KBM-7 (cell line): ENCODE measurements around the gene RRAS2.
"Not testable (repeated sequence)": the region's sequence is repeated elsewhere in the genome, so short reads cannot be mapped to it uniquely, and the experiment has no call there.

Experiments used
- DNase-seq: peaks from one replicate; pipeline ENCODE4 v3.0.0-alpha.2; 2015
- in situ Hi-C: fragments of 300-500 bp; cut with MboI; formaldehyde crosslinking; loops from 2 replicates; pipeline ENCODE4 v1.14.3; 2020; ENCODE audit warnings: low sequenced_read_pairs, low pct_unique_long_range_greater_than_20kb, mixed read lengths

The RRAS2 gene

DNA sequence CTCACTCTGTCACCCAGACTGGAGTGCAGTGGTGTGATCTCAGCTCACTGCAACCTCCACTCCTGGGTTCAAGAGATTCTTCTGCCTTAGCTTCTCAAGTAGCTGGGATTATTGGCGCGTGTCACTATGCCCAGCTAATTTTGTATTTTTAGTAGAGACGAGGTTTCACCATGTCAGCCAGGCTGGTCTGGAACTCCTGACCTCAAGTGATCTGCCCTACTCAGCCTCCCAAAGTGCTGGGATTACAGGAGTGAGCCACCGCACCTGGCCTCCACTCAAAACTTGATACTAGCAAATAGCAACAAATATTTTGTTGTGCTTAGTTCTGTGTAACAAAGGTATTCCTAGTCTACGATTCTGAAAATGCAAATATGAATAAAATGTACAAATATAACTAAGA is 14.0 kb downstream of the RRAS2 start:
- in situ Hi-C loops, DNase-seq: not testable (repeated sequence)

DNA sequence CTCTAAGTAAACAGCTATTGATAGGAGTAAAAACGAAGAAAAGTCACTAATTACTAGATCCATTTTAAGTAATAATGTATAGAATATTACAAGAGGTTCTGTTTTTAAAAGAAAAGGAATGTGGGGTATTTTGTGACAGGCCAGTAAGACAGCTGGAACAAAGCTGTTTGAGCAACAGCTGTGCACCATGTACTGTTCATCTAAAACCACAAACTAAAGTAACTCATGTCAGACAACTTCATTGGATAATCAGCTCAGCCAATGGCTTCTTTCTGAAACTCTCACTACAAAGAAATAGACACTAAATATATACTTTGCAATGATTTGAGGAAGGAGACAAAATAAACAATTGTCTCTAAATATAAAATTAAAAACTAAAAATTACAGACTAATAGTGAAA is 16.1 kb downstream of the RRAS2 start:
- no peak for DNase-seq
- in situ Hi-C loops, result no loop called here

DNA sequence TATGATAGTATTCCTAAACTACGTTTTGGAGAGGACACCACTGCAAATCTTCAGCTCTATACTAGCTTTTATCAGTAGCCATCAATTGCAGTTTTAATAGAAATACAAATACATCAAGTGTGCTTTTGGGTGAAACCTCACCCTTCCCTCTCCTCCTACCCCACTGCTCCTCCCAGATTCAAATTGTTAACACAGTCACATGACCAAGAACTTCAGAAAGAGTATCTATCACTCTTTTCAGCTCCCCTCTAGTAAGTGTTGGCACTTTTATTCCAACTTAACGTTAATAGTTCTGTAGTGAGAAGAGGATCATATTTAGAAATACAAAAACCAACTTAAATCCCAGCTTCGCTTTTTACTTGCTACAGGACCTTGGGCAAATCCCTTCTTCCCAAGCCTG is 17.0 kb downstream of the RRAS2 start:
- DNase-seq, result no peak
- in situ Hi-C loops, result no loop called here

DNA sequence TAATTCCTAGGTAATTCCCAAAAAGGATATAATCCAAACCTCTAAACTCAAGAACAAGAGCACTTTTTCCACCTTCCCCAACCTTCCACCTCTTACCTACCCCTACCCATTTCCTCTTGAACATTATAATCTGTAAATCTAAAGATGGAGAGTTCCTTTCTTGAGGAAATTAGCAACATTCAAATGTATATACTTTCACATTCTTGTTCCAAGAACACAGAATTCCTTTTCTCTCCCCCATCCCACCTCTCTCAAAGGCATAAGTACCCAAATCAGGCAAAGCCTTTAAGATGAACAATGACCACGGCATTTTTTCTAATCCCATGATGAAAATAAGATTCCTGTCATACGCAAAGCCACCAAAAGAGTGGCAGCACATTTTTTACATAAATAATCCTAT is 18.3 kb downstream of the RRAS2 start:
- no peak for DNase-seq
- in situ Hi-C loops, result no loop called here

DNA sequence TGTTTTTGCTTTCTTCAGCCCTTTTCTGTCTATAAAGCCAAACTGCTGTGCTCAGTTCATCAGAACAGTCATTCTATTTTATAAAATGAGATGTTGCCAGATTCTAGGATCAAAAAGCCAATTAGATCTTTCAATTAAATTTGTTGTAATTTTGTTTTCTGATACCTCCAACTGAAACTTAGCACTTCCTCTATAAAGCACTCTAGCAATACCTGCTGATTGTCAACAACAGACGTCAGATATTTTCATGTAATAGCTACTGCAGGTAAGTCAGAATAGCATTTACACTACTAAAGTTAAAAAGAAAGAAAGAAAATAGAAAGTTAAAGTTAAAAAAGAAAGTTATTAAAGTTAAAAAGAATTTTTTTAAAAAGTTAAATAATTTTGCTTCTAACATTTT is 19.6 kb downstream of the RRAS2 start:
- DNase-seq, result no peak
- in situ Hi-C loops, result no loop called here

DNA sequence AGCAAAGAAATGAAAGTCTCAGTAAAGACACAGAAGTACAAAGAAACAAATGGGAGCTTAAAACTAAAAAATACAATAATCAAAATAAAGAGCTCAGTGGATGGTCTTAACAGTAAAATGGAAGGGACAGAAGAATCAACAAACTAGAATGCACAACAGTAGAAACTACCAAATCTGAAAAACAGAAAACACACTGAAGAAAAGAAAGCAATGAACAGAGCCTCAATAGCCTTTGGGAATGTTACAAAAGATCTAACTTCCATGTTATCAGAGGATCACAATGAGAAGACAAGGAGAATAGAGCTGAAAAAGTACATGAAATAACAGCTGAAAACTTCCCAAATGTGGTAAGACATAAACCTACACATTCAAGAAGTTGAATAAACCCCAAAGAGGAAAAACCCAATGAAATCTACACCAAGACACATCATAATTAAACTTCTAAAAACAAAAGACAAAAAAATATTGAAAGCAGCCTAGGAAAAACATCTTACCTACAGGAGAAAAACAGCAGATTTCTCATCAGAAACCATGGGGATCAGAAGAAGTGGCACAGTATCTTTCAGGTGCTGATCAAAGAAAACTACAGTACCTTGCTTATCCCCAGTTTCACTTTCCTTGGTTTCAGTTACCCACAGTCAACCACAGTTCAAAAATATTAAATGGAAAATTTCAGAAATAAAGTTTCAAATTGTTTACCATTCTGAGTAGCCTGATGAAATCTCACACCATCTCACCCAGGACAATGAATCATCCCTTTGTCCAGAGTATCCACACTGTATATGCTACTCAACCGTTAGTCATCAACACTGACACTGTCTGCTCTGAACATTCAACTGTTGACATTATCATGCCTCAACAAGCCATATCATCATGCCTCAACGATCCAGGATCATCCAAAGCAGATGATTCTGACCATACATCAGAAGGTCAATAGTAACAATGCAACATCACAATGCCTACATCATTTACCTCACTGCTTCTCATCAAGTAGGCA is 22.2 kb downstream of the RRAS2 start:
- DNase-seq, result no peak
- in situ Hi-C loops, result no loop called here

DNA sequence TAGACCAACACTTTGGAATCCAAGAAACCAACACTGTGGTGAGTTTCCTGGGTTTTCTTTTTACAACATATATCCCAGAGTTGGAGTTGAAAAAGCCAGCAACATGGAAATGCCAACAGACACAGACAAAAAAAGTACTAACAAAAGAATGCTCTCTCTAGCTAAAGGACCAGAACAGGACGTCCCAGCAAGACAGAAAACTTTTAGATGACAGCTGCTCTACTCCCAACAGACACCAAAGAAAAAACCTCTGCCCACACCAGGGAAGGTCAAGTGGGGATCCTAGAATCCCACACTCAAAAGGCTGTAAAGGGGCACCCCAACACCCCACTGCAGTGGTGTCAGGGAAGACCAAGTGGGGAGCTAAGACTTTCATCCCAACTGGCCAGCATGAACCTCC is 23.3 kb downstream of the RRAS2 start:
- in situ Hi-C loops, result no loop called here
- no peak for DNase-seq

DNA sequence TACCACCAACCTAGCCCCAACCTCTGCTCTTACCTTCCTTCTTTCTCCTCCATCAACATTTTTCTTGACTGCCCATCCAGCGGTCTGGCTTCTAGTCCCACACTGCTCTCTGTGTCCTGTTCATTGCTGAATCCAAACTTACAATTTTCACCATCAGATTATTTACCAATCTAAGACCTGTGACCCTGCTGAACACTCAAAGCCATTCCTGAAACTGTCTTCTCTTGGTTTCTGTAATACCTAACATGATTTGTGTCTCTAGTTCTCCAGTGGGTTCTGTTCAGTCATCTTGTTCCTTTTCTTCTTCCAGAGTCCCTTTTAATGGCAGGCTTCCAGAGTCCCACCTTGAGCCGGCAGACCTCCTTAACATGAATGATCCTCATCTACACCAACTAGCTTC is 24.1 kb downstream of the RRAS2 start:
- in situ Hi-C loops, result no loop called here

DNA sequence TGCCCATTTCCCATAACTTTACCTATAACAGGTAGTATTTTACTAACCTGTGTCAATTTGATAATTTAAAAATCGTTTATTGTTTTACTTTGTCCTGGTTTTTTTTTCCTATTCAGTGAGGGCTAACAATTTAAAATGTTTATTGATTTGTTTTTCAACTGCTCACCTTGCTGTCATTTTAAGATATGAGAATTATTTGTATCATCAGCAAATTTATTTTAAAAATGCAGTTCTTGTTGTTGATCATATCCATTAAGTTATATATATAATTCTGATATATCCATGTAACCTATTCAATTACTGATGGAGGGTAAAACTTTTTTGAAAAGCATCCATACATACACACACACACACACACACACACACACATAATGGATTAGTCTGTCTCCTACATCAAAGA is 24.8 kb downstream of the RRAS2 start:
- no peak for DNase-seq
- in situ Hi-C loops, result no loop called here

More for the DNA sequence above, 24.1 kb downstream of the RRAS2 start:
- no peak for DNase-seq

DNA sequence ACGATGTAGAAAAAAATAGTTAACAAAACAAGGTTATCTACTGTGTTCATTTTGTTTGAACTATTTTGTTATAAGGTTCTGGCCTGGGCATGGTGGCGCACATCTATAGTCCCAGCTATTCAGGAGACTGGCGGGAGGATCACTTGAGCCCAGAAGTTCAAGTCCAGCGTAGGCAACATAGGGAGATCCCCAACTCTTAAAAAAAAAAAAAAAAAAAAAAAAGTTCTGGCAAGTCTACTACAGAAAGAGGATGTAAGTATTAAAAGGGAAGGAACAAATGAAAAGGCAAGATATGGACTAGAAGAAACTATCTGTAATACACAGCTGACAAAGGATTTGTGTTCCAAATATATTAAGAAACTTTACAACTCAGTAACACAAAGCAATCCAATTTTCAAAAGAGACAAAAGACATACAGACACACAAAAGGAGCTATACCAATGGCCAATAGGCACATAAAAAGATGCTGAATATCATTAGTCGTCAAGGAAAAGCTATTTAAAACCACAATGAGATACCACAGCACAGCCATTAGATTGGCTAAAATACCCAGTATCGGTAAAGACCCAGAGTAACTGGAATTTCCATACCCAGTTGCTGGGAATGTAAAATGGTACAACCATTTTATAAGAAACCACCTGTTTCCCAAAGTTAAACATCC is 27.4 kb downstream of the RRAS2 start:
- in situ Hi-C loops, result no loop called here
- peak; percentile 37 for DNase-seq

DNA sequence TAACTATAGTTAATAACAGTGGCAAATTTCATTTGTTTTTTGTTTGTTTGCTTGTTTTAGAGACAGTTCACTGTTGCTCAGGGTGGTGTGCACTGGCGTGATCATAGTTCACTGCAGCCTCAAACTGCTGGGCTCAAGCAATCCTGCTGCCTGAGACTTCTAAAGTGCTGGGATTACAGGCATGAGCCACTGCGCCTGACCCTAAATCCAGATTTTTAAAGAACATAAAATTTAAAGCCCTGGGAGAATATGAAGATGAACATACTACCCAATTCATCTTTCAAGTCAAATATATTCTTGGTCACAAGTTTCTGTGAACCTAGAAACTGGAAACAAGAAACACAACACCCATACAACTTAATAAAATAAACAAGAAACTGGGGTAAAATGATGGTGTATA is 28.1 kb downstream of the RRAS2 start:
- DNase-seq, result no peak
- in situ Hi-C loops, result no loop called here

DNA sequence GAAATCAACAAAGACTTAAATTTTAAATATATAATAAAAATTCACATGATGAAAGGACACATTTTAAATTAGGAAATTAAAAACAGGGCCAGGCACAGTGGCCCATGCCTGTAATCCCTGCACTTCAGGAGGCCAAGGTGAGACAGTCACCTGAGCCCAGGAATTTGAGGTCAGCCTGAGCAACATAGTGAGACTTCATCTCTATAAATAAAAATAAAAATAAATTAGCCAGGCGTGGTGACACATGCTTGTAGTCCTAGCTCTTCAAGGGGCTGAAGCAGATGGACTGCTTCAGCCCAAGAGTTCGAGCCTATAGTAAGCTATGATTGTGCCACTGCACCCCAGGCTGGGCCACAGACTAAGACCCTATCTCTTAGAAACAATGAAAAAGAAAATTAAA is 29.3 kb downstream of the RRAS2 start:
- no peak for DNase-seq
- in situ Hi-C loops, result no loop called here

DNA sequence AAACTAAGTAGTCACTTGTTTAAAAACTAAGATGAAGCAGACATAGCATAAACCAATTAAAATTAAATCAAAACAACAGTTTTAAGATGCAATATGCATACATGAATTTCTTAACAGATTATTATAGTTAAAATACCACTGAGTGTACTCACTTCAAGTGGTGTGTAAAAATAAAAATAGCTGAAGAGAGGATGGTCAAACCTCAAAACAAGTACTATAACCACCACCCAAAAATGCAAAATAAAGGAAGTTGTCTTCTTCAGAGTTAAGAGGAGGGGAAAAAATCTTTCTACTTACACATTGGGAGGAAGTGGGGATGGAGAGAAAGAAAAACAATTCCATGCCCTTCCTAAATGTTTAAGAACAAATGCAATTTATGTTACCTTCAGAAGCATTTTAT is 31.9 kb downstream of the RRAS2 start:
- in situ Hi-C loops, result no loop called here
- DNase-seq, result peak; percentile 17

DNA sequence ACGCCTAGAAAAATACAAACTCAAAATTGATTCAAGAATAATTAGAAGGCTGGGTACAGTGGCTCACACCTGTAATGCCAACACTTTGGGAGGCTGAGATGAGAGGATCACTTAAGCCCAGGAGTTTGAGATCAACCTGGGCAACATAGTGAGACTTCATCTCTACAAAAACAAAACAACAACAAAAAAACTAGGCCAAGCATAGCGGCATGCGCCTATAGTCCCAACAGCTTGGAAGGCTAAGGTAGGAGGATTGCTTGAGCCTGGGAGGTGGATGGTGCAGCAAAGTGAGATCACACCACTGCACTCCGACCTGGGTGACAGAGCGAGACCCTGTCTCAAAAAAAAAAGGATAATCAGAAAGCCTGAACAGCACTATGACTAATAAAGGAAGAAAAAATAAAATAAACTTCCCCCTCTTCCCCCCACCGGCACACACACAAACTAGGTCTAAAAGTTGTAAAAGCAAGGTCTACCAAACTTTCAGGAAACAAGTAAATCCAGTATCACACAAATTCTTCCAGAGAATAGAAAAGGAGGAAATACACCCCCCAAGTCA is 35.8 kb downstream of the RRAS2 start:
- no peak for DNase-seq
- in situ Hi-C loops, result no loop called here

DNA sequence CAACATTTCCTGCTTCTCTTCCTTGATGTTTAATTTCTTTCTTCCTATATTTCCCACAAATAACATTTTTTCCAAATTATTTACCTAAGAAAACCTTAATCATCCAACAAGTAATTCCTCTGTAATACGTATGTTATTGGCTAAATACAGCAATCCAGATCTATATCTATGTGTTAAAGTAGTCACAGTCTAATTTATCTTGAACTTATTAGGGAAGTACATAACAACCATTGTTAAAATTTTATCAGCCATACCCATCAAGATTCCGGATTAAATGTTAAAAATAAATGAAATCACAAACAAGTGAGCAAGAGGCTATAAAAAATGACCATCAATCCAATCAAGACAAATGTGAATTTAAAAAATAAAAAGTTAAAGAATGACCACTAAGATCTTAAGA is 36.5 kb downstream of the RRAS2 start:
- no peak for DNase-seq
- in situ Hi-C loops, result no loop called here

DNA sequence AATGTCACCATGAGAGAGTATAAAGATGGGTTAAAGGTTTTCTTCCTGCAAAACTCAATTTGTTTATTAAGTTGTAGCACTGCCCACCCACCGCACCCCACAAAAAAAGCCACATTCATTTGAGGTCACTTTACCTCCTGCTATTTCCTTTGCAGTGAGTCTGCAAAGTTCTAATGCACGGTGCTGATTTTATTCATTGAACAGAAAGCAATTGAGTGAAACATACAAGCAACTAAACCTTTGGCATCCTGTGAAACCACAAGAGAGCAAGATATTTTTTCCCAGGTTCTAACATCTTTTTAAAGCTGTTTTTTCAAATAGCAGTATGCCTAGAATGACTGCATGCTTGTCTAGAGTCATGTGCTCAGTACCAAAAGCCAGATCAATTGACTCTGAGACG is 39.0 kb downstream of the RRAS2 start:
- no peak for DNase-seq
- in situ Hi-C loops, result no loop called here

DNA sequence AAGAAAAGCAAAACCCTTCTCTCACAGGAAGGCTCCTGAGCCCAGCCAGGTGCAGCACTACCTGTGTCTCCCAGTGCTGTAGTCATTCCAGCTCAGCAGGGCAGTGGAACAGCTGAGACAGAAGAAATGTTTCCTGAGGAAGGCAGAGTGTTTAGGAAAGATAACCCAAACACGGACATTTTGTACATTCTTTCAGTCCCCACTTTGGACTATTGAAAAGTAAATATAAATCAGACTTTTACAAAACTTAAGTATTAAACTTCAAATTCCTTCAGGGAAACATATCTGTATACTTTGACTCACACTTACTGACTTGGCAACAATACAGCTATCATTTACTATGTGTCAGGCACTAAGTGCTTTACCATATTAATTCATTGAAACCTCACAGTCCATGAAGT is 40.4 kb downstream of the RRAS2 start:
- no peak for DNase-seq
- in situ Hi-C loops, result no loop called here

DNA sequence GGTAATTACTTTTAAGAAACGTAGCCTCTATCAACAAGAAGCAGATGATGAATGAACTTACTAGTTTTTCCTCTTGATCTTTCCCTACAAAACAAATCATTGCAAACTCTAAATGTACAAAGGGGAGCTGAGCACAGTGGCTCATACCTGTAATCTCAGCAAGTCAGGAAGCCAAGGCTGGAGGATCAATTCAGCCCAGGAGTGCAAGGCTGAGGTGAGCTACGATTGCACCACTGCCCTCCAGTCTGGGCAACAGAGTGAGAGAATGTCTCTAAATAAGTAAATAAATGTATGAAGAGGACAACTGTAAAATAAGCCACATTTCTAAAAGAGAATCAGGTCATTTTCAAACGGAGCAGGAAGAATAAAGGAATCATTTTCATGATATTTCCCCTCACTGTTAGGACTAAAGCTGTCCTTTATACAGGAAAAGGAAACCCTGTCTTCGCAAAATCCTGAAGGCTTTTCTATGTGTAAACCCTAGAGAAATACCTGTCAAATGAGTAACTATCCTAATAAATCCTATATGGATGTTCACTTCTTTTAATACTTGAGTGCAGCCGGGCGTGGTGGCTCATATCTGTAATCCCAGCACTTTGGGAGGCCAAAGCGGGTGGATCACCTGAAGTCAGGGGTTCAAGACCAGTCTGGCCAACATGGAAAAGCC is 41.2 kb downstream of the RRAS2 start:
- in situ Hi-C loops, result no loop called here

DNA sequence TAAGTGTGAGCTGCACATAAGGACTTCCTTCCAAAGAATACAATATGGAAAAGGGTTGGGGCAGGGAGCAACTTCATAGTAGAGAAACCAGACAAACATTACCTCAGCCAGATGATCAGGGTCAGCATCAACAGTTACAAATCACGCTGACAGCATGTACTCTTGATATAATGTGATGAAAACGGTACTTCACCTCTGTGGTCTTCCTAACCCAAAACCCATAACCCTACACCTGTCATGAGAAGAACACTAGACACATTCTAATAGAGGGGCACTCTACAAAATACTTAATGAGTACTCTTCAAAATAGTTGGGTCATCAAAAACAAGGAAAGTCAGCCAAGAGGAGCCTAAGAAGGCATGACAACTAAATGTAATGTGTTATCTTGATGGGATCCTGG is 43.9 kb downstream of the RRAS2 start:
- no peak for DNase-seq
- in situ Hi-C loops, result no loop called here

More for the DNA sequence above, 41.2 kb downstream of the RRAS2 start:
- DNase-seq, result no peak

DNA sequence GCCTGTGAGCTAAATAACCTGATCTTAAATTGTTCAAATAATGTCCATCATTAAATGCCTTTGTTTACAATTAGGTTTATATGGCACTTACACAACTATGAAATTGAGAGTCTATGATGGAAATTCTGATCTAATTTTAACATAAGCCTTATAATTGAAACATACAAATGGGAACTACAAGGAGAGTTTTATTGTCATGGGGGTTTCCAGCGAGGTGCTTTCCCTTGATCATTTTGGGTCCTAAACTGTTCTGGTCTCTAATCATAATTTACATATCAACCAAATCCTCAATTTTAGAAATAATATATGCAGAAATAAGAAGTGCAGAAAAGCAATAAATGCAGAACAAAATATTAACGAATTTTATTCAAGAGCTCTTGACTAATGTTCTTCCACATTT is 44.9 kb downstream of the RRAS2 start:
- in situ Hi-C loops, result no loop called here
- DNase-seq, result no peak
